ENCODE measurements around the gene SMYD3. TPM values are rescaled to one million over a fixed set of nuclear protein-coding genes. Genes with fewer than 3 reads are reported as not detected.

Gene SMYD3
- total RNA-seq, 2 donors from 2014 or later = 23.8 to 34.0 TPM

- Mint-ChIP-seq H3K36me3 (ENCODE audit: low read depth) (no peaks in the 10 kb centered on the region), H3K27ac (no peak overlapping the region), H3K4me3 (no peak overlapping the region), H3K4me1 (no peaks in the 10 kb centered on the region), H3K9me3 (peaks cover 11% of the 10 kb centered on the region), H3K27me3 (no peaks in the 10 kb centered on the region)
- no peak for ATAC-seq (replicated peaks)
These were observed 236.8 kb downstream of the SMYD3 start for GRCh38 chr1:246270236-246270635.

GRCh38 chr1:246269466-246269865 is 237.6 kb downstream of the SMYD3 start:
- no peak for ATAC-seq (replicated peaks)
- Mint-ChIP-seq H3K4me1 (no peaks in the 10 kb centered on the region), H3K27ac (no peak overlapping the region), H3K36me3 (ENCODE audit: low read depth) (no peaks in the 10 kb centered on the region), H3K27me3 (no peaks in the 10 kb centered on the region), H3K4me3 (no peak overlapping the region), H3K9me3 (peaks cover 11% of the 10 kb centered on the region)

- Mint-ChIP-seq H3K27ac (no peak overlapping the region), H3K4me3 (no peak overlapping the region), H3K36me3 (ENCODE audit: low read depth) (no peaks in the 10 kb centered on the region), H3K4me1 (no peaks in the 10 kb centered on the region), H3K27me3 (no peaks in the 10 kb centered on the region), H3K9me3 (peaks cover 11% of the 10 kb centered on the region)
- no peak for ATAC-seq (replicated peaks)
These were observed 239.2 kb downstream of the SMYD3 start for GRCh38 chr1:246267896-246268295.

- no peaks in the 10 kb centered on the region for H3K4me1 Mint-ChIP-seq
- H3K9me3 Mint-ChIP-seq = peaks cover 11% of the 10 kb centered on the region
- H3K36me3 Mint-ChIP-seq (ENCODE audit: low read depth) = no peaks in the 10 kb centered on the region
- no peak overlapping the region for H3K4me3 Mint-ChIP-seq
- no peak for ATAC-seq (replicated peaks)
- no peak overlapping the region for H3K27ac Mint-ChIP-seq
- no peaks in the 10 kb centered on the region for H3K27me3 Mint-ChIP-seq
These were observed 239.7 kb downstream of the SMYD3 start for GRCh38 chr1:246267426-246267825.

DNA sequence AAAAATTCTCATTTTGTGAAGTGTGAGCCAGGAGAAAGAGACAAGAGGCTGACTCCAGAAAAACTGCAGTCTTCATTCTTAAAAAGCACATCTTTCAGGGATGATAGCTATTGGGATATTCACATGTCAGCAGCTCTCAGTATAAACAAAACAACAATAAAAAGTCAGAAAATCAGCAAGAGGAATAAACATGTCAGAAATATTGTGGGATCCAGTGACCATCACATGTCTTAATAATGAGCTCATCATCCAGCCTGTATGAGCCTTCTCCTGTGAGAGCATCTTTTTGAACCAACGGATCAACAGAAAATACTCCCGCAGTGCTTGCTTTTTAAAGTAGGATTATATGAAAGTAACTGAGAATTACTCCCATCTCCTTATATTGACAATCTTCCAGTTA is 241.6 kb downstream of the SMYD3 start:
- no peaks in the 10 kb centered on the region for H3K4me1 Mint-ChIP-seq
- no peak overlapping the region for H3K27ac Mint-ChIP-seq
- H3K27me3 Mint-ChIP-seq = no peaks in the 10 kb centered on the region
- peaks cover 6% of the 10 kb centered on the region for H3K36me3 Mint-ChIP-seq (ENCODE audit: low read depth)
- H3K9me3 Mint-ChIP-seq = peaks cover 7% of the 10 kb centered on the region
- no peak for ATAC-seq (replicated peaks)
- no peak overlapping the region for H3K4me3 Mint-ChIP-seq

DNA sequence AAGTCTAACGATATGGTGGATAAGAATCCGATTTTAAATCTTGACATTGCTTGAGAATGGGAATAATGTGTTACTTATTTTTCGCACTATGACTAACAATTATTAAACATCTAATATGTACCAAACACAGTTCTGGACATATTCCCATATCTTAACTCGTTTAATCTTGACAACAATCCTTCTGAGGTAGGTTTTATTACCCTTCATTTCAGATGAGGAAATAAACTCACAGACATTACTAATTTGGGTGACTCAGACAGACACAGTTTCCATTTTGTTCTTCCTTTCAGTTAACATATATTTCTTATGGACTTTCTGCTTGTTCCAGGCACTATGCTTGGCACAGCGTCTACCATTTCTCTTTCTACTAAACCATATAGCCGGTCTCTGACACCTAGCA is 244.8 kb downstream of the SMYD3 start:
- no peak for ATAC-seq (replicated peaks)
- H3K36me3 Mint-ChIP-seq (ENCODE audit: low read depth) = peaks cover 6% of the 10 kb centered on the region
- no peaks in the 10 kb centered on the region for H3K4me1 Mint-ChIP-seq
- no peaks in the 10 kb centered on the region for H3K27me3 Mint-ChIP-seq
- H3K27ac Mint-ChIP-seq = no peak overlapping the region
- H3K4me3 Mint-ChIP-seq = no peak overlapping the region
- peaks cover 8% of the 10 kb centered on the region for H3K9me3 Mint-ChIP-seq

DNA sequence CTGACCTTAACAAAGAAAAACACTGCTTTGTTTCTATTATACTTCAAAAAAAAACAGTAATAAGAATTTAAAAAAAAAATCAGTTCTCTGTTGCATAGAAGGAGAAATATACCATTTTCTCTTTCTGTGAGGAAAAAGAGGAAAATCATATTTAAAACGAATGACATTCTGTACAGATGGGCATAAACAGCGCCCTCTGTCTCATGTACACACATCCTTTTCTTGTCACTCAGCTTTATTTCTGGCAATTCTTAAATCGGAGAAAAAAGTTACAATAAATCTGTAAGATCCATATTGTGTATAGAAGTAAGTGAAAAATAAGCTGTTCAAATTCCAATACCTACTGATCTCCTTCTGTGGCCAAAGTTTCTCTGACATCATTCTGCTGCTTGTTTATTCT is 245.4 kb downstream of the SMYD3 start:
- H3K4me1 Mint-ChIP-seq = no peaks in the 10 kb centered on the region
- H3K9me3 Mint-ChIP-seq = peaks cover 8% of the 10 kb centered on the region
- H3K4me3 Mint-ChIP-seq = no peak overlapping the region
- H3K27ac Mint-ChIP-seq = no peak overlapping the region
- peaks cover 6% of the 10 kb centered on the region for H3K36me3 Mint-ChIP-seq (ENCODE audit: low read depth)
- ATAC-seq (replicated peaks) = no peak
- H3K27me3 Mint-ChIP-seq = no peaks in the 10 kb centered on the region

DNA sequence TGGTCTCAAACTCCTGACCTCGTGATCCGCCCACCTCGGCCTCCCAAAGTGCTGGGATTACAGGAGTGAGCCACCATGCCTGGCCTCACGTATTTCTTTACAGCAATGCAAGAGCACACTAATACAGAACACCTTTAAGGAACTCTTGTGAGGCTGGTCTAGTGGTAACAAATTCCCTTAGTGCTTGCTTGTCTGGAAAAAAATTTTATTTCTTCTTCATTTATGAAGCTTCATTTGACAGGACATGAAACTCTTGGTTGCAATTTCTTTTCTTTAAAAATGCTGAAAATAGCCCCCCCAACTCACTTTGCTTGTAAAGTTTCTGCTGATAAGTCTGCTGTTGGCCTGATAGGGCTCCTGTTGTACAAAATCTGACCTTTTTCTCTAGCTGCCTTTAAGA is 248.8 kb downstream of the SMYD3 start:
- Mint-ChIP-seq H3K9me3 (peaks cover 11% of the 10 kb centered on the region), H3K4me1 (no peaks in the 10 kb centered on the region), H3K36me3 (ENCODE audit: low read depth) (peaks cover 6% of the 10 kb centered on the region), H3K27me3 (no peaks in the 10 kb centered on the region), H3K27ac (no peak overlapping the region), H3K4me3 (no peak overlapping the region)
- no peak for ATAC-seq (replicated peaks)

DNA sequence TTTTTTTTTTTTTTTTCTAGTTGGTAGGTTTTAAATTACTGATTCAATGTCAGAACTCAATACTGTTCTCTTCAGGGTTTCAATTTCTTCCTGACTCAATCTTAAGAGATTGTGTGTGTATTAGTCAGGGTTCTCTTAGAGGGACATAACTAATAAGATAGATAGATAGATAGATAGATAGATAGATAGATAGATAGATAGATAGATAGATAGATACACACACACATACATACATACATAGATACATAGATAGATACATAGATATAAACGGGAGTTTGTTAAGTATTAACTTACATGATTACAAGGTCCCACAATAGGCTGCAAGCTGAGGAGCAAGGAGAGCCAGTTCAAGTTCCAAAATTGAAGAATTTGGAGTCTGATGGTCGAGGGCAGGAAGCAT is 251.3 kb downstream of the SMYD3 start:
- H3K27ac Mint-ChIP-seq = no peak overlapping the region
- H3K4me3 Mint-ChIP-seq = no peak overlapping the region
- H3K9me3 Mint-ChIP-seq = peaks cover 11% of the 10 kb centered on the region
- H3K36me3 Mint-ChIP-seq (ENCODE audit: low read depth) = no peaks in the 10 kb centered on the region
- H3K4me1 Mint-ChIP-seq = no peaks in the 10 kb centered on the region
- no peak for ATAC-seq (replicated peaks)
- no peaks in the 10 kb centered on the region for H3K27me3 Mint-ChIP-seq

GRCh38 chr1:246254854-246255253 is 252.2 kb downstream of the SMYD3 start:
- H3K36me3 Mint-ChIP-seq (ENCODE audit: low read depth) = no peaks in the 10 kb centered on the region
- H3K9me3 Mint-ChIP-seq = peaks cover 11% of the 10 kb centered on the region
- no peaks in the 10 kb centered on the region for H3K27me3 Mint-ChIP-seq
- no peak overlapping the region for H3K4me3 Mint-ChIP-seq
- no peaks in the 10 kb centered on the region for H3K4me1 Mint-ChIP-seq
- no peak overlapping the region for H3K27ac Mint-ChIP-seq
- no peak for ATAC-seq (replicated peaks)

GRCh38 chr1:246246430-246246829 is 260.6 kb downstream of the SMYD3 start:
- Mint-ChIP-seq H3K36me3 (ENCODE audit: low read depth) (no peaks in the 10 kb centered on the region), H3K9me3 (peaks cover 3% of the 10 kb centered on the region), H3K4me1 (no peaks in the 10 kb centered on the region), H3K4me3 (no peak overlapping the region), H3K27ac (no peak overlapping the region), H3K27me3 (no peaks in the 10 kb centered on the region)
- ATAC-seq (replicated peaks) = no peak

- Mint-ChIP-seq H3K4me1 (no peaks in the 10 kb centered on the region), H3K9me3 (peaks cover 3% of the 10 kb centered on the region), H3K4me3 (no peak overlapping the region), H3K27me3 (no peaks in the 10 kb centered on the region), H3K27ac (no peak overlapping the region), H3K36me3 (ENCODE audit: low read depth) (no peaks in the 10 kb centered on the region)
- no peak for ATAC-seq (replicated peaks)
These were observed 261.5 kb downstream of the SMYD3 start for GRCh38 chr1:246245541-246245940.

- no peaks in the 10 kb centered on the region for H3K4me1 Mint-ChIP-seq
- H3K4me3 Mint-ChIP-seq = no peak overlapping the region
- peaks cover 3% of the 10 kb centered on the region for H3K9me3 Mint-ChIP-seq
- H3K36me3 Mint-ChIP-seq (ENCODE audit: low read depth) = no peaks in the 10 kb centered on the region
- no peaks in the 10 kb centered on the region for H3K27me3 Mint-ChIP-seq
- no peak for ATAC-seq (replicated peaks)
- no peak overlapping the region for H3K27ac Mint-ChIP-seq
These were observed 275.0 kb downstream of the SMYD3 start for GRCh38 chr1:246232126-246232525.

DNA sequence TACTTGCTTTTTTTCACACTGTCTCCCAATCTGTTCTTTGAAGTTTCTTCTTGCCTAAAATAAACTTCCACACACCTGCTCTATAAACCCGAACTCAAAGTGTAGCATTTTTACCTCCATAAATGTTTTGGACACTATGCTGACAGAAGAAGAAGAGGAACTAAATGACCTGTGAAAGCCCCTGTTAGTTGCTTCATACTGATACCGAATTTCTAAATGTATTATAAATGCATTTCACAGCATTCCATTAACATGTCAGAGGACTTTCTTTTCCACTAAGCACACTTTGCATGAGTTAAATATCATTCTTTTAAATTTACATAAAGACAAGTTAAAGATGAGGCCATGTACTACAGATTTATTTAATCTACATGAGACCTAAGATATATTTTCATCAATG is 281.0 kb downstream of the SMYD3 start:
- Mint-ChIP-seq H3K9me3 (peaks cover 3% of the 10 kb centered on the region), H3K27me3 (no peaks in the 10 kb centered on the region), H3K36me3 (ENCODE audit: low read depth) (no peaks in the 10 kb centered on the region), H3K27ac (no peak overlapping the region), H3K4me3 (no peak overlapping the region), H3K4me1 (no peaks in the 10 kb centered on the region)
- ATAC-seq (replicated peaks) = no peak

DNA sequence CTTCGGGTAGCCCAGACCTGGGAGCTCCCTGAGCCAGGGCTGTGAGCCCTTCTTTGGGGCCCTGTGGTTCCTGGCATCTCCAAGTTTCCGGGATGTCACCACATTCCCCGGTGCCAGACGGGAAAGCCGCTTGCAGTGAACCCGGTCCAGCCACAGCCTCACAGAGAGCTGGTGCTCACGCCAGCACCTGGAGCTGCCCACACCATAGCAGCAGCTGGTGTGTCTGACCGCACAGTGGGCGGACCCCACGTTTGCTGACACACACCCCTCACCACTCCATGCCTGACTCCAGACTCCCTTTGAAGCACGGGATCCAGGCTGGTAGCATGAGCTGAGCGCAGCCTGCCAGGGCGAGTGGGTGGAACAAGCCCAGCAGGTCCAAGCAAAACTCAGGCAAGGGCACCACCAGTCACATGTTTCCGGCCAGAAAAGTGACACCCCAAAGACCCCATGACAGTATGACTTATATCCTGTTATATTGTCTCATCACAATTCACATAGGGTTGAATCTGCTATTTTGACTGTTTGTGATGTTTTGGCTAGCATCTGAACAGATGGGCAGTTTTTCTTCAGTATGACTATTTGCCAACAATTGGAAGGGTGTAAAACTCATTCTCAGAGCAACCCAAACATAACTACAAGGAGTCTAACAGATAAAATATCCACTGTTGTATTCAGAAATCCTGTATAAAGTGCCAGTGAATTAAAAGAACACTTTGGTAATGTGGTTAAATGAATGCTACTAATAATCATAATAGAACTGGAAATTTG is 285.4 kb downstream of the SMYD3 start:
- H3K36me3 Mint-ChIP-seq (ENCODE audit: low read depth) = no peaks in the 10 kb centered on the region
- no peaks in the 10 kb centered on the region for H3K9me3 Mint-ChIP-seq
- ATAC-seq (replicated peaks) = no peak
- no peak overlapping the region for H3K4me3 Mint-ChIP-seq
- no peak overlapping the region for H3K27ac Mint-ChIP-seq
- H3K27me3 Mint-ChIP-seq = no peaks in the 10 kb centered on the region
- H3K4me1 Mint-ChIP-seq = no peaks in the 10 kb centered on the region
